Measurements from ENCODE around the gene PLAC8L1.

The PLAC8L1 gene

GRCh38 chr5:146101646-146102045 is 3.7 kb downstream of the PLAC8L1 start:
- Histone ChIP-seq H3K27ac (ENCODE audit: poor library complexity, severe bottlenecking) (no peak overlapping the region), H3K27me3 (ENCODE audit: insufficient read depth, poor library complexity, severe bottlenecking) (no peaks in the 10 kb centered on the region), H3K9me3 (ENCODE audit: severe bottlenecking) (no peaks in the 10 kb centered on the region), H3K4me3 (ENCODE audit: severe bottlenecking) (no peak overlapping the region), H3K4me1 (ENCODE audit: insufficient read depth, poor library complexity, severe bottlenecking) (no peaks in the 10 kb centered on the region), H3K36me3 (ENCODE audit: low read depth) (peaks cover 6% of the 10 kb centered on the region)
- TF ChIP-seq CTCF (IDR thresholded peaks at IDR 0.05; ENCODE audit: poor library complexity, severe bottlenecking): no peak
- no peak for DNase-seq (ENCODE audit: low spot score)
- ATAC-seq (ENCODE audit: low read depth): no peak

GRCh38 chr5:146098047-146098446 is 7.3 kb downstream of the PLAC8L1 start:
- no peak for TF ChIP-seq CTCF (IDR thresholded peaks at IDR 0.05; ENCODE audit: poor library complexity, severe bottlenecking)
- DNase-seq (ENCODE audit: low spot score): no peak

GRCh38 chr5:146091881-146092280 is 13.5 kb downstream of the PLAC8L1 start:
- no peak for DNase-seq (ENCODE audit: low spot score)
- TF ChIP-seq CTCF (IDR thresholded peaks at IDR 0.05; ENCODE audit: poor library complexity, severe bottlenecking): no peak
- peak; percentile 76 for ATAC-seq (ENCODE audit: low read depth)
- H3K4me1 ChIP-seq (ENCODE audit: insufficient read depth, poor library complexity, severe bottlenecking): no peaks in the 10 kb centered on the region
- no peaks in the 10 kb centered on the region for H3K9me3 ChIP-seq (ENCODE audit: severe bottlenecking)
- H3K27ac ChIP-seq (ENCODE audit: poor library complexity, severe bottlenecking): no peak overlapping the region
- no peak overlapping the region for H3K4me3 ChIP-seq (ENCODE audit: severe bottlenecking)
- H3K27me3 ChIP-seq (ENCODE audit: insufficient read depth, poor library complexity, severe bottlenecking): no peaks in the 10 kb centered on the region
- H3K36me3 ChIP-seq (ENCODE audit: low read depth): no peaks in the 10 kb centered on the region

More at GRCh38 chr5:146098047-146098446, 7.3 kb downstream of the PLAC8L1 start:
- H3K9me3 ChIP-seq (ENCODE audit: severe bottlenecking): no peaks in the 10 kb centered on the region
- H3K27me3 ChIP-seq (ENCODE audit: insufficient read depth, poor library complexity, severe bottlenecking): no peaks in the 10 kb centered on the region
- H3K4me1 ChIP-seq (ENCODE audit: insufficient read depth, poor library complexity, severe bottlenecking): no peaks in the 10 kb centered on the region
- H3K36me3 ChIP-seq (ENCODE audit: low read depth): no peaks in the 10 kb centered on the region
- ATAC-seq (ENCODE audit: low read depth): no peak
- no peak overlapping the region for H3K27ac ChIP-seq (ENCODE audit: poor library complexity, severe bottlenecking)
- no peak overlapping the region for H3K4me3 ChIP-seq (ENCODE audit: severe bottlenecking)

GRCh38 chr5:146089287-146089686 is 16.1 kb downstream of the PLAC8L1 start:
- H3K4me3 ChIP-seq (ENCODE audit: severe bottlenecking): no peak overlapping the region
- DNase-seq (ENCODE audit: low spot score): no peak
- ATAC-seq (ENCODE audit: low read depth): no peak
- TF ChIP-seq CTCF (IDR thresholded peaks at IDR 0.05; ENCODE audit: poor library complexity, severe bottlenecking): no peak
- H3K27me3 ChIP-seq (ENCODE audit: insufficient read depth, poor library complexity, severe bottlenecking): no peaks in the 10 kb centered on the region
- no peaks in the 10 kb centered on the region for H3K9me3 ChIP-seq (ENCODE audit: severe bottlenecking)
- H3K4me1 ChIP-seq (ENCODE audit: insufficient read depth, poor library complexity, severe bottlenecking): no peaks in the 10 kb centered on the region
- no peaks in the 10 kb centered on the region for H3K36me3 ChIP-seq (ENCODE audit: low read depth)
- H3K27ac ChIP-seq (ENCODE audit: poor library complexity, severe bottlenecking): no peak overlapping the region

- no peak for ATAC-seq (ENCODE audit: low read depth)
- H3K4me1 ChIP-seq (ENCODE audit: insufficient read depth, poor library complexity, severe bottlenecking): no peaks in the 10 kb centered on the region
- no peaks in the 10 kb centered on the region for H3K9me3 ChIP-seq (ENCODE audit: severe bottlenecking)
- H3K36me3 ChIP-seq (ENCODE audit: low read depth): no peaks in the 10 kb centered on the region
- no peak overlapping the region for H3K27ac ChIP-seq (ENCODE audit: poor library complexity, severe bottlenecking)
- no peak for TF ChIP-seq CTCF (IDR thresholded peaks at IDR 0.05; ENCODE audit: poor library complexity, severe bottlenecking)
- DNase-seq (ENCODE audit: low spot score): no peak
- no peaks in the 10 kb centered on the region for H3K27me3 ChIP-seq (ENCODE audit: insufficient read depth, poor library complexity, severe bottlenecking)
- H3K4me3 ChIP-seq (ENCODE audit: severe bottlenecking): no peak overlapping the region
Observed at GRCh38 chr5:146088098-146088497, 17.3 kb downstream of the PLAC8L1 start.
